ENCODE results near the gene KIAA2012.

Gene KIAA2012

GRCh38 chr2:202044777-202045176 is 28.3 kb upstream of the KIAA2012 start:
- no peak for DNase-seq

- no peak for DNase-seq
Measured at GRCh38 chr2:202046572-202046971, 26.5 kb upstream of the KIAA2012 start.

- no peak for DNase-seq
Measured at GRCh38 chr2:202049092-202049728, 23.8 kb upstream of the KIAA2012 start.

GRCh38 chr2:202049840-202050239 is 23.2 kb upstream of the KIAA2012 start:
- DNase-seq: no peak

- DNase-seq: no peak
Measured at GRCh38 chr2:202050652-202051051, 22.4 kb upstream of the KIAA2012 start.

- DNase-seq: no peak
Measured at GRCh38 chr2:202051499-202052161, 21.4 kb upstream of the KIAA2012 start.

GRCh38 chr2:202052235-202052634 is 20.8 kb upstream of the KIAA2012 start:
- no peak for DNase-seq

- no peak for DNase-seq
Measured at GRCh38 chr2:202054679-202055078, 18.4 kb upstream of the KIAA2012 start.

GRCh38 chr2:202056611-202057010 is 16.4 kb upstream of the KIAA2012 start:
- DNase-seq: no peak

- no peak for DNase-seq
Measured at GRCh38 chr2:202060218-202060617, 12.8 kb upstream of the KIAA2012 start.

- DNase-seq: no peak
Measured at GRCh38 chr2:202061695-202062094, 11.4 kb upstream of the KIAA2012 start.

GRCh38 chr2:202064171-202064880 is 8.7 kb upstream of the KIAA2012 start:
- DNase-seq: no peak

GRCh38 chr2:202064881-202065230 is 8.2 kb upstream of the KIAA2012 start:
- DNase-seq: no peak

- no peak for DNase-seq
Measured at GRCh38 chr2:202065876-202066275, 7.2 kb upstream of the KIAA2012 start.

GRCh38 chr2:202066875-202067274 is 6.2 kb upstream of the KIAA2012 start:
- no peak for DNase-seq

- no peak for DNase-seq
Measured at GRCh38 chr2:202067589-202067988, 5.5 kb upstream of the KIAA2012 start.

- no peak for DNase-seq
Measured at GRCh38 chr2:202069170-202070067, 3.6 kb upstream of the KIAA2012 start.

- DNase-seq: no peak
Measured at GRCh38 chr2:202071107-202071506, 1.9 kb upstream of the KIAA2012 start.

- no peak for DNase-seq
Measured at GRCh38 chr2:202072226-202072625, 829 bp upstream of the KIAA2012 start.

- DNase-seq: no peak
Measured at GRCh38 chr2:202074324-202074723, 1.3 kb downstream of the KIAA2012 start.

- no peak for DNase-seq
Measured at GRCh38 chr2:202079310-202079709, 6.3 kb downstream of the KIAA2012 start.

- no peak for DNase-seq
Measured at GRCh38 chr2:202084265-202084664, 11.2 kb downstream of the KIAA2012 start.

GRCh38 chr2:202088777-202089176 is 15.7 kb downstream of the KIAA2012 start:
- no peak for DNase-seq

Data from NCI-H2081 treated with DMSO at 0.1 percent for 48 hours (cell line).